GM19099 (cell line): ENCODE results near the gene ARRDC4.

Experiments
- POLR2A ChIP-seq: IDR thresholded peaks from 3 replicates; pipeline ENCODE4 v1.6.1; 2011; ENCODE audit warnings: low read depth; ENCODE audit not compliant: insufficient read length; ENCODE audit errors: extremely low read depth

ARRDC4 gene

GRCh38 chr15:97955035-97955434, 5.5 kb upstream of the ARRDC4 start:
- no peak for TF ChIP-seq POLR2A

- TF ChIP-seq POLR2A, result no peak
These were observed 5.0 kb upstream of the ARRDC4 start for GRCh38 chr15:97955529-97955928.

- no peak for TF ChIP-seq POLR2A
These were observed 659 bp upstream of the ARRDC4 start for GRCh38 chr15:97959724-97960363.

GRCh38 chr15:97961067-97961954, 808 bp downstream of the ARRDC4 start:
- TF ChIP-seq POLR2A, result no peak

- no peak for TF ChIP-seq POLR2A
These were observed 1.8 kb downstream of the ARRDC4 start for GRCh38 chr15:97962263-97962662.

GRCh38 chr15:97963779-97964178, 3.3 kb downstream of the ARRDC4 start:
- no peak for TF ChIP-seq POLR2A

GRCh38 chr15:97966246-97966645, 5.7 kb downstream of the ARRDC4 start:
- no peak for TF ChIP-seq POLR2A

- TF ChIP-seq POLR2A, result no peak
These were observed 6.6 kb downstream of the ARRDC4 start for GRCh38 chr15:97966924-97967620.

- TF ChIP-seq POLR2A, result no peak
These were observed 7.4 kb downstream of the ARRDC4 start for GRCh38 chr15:97967881-97968280.

- TF ChIP-seq POLR2A, result no peak
These were observed 7.9 kb downstream of the ARRDC4 start for GRCh38 chr15:97968380-97968779.

GRCh38 chr15:97972366-97972765, 11.9 kb downstream of the ARRDC4 start:
- TF ChIP-seq POLR2A, result no peak

- TF ChIP-seq POLR2A, result no peak
These were observed 15.6 kb downstream of the ARRDC4 start for GRCh38 chr15:97976129-97976528.

GRCh38 chr15:97976766-97977503, 16.4 kb downstream of the ARRDC4 start:
- no peak for TF ChIP-seq POLR2A

GRCh38 chr15:97977734-97978133, 17.2 kb downstream of the ARRDC4 start:
- TF ChIP-seq POLR2A, result no peak
